Measurements from ENCODE around the gene RIOK3. TPM values are rescaled to one million over a fixed set of nuclear protein-coding genes. Genes with fewer than 3 reads are reported as not detected.
"Not testable (repeated sequence)": the region's sequence is repeated elsewhere in the genome, so short reads cannot be mapped to it uniquely, and the experiment has no call there.

Gene RIOK3, protein sequence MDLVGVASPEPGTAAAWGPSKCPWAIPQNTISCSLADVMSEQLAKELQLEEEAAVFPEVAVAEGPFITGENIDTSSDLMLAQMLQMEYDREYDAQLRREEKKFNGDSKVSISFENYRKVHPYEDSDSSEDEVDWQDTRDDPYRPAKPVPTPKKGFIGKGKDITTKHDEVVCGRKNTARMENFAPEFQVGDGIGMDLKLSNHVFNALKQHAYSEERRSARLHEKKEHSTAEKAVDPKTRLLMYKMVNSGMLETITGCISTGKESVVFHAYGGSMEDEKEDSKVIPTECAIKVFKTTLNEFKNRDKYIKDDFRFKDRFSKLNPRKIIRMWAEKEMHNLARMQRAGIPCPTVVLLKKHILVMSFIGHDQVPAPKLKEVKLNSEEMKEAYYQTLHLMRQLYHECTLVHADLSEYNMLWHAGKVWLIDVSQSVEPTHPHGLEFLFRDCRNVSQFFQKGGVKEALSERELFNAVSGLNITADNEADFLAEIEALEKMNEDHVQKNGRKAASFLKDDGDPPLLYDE
- total RNA-seq (2014; rRNA removed; shearing (Covaris generic)): 61.7 and 64.3 TPM in 2 replicates

DNA sequence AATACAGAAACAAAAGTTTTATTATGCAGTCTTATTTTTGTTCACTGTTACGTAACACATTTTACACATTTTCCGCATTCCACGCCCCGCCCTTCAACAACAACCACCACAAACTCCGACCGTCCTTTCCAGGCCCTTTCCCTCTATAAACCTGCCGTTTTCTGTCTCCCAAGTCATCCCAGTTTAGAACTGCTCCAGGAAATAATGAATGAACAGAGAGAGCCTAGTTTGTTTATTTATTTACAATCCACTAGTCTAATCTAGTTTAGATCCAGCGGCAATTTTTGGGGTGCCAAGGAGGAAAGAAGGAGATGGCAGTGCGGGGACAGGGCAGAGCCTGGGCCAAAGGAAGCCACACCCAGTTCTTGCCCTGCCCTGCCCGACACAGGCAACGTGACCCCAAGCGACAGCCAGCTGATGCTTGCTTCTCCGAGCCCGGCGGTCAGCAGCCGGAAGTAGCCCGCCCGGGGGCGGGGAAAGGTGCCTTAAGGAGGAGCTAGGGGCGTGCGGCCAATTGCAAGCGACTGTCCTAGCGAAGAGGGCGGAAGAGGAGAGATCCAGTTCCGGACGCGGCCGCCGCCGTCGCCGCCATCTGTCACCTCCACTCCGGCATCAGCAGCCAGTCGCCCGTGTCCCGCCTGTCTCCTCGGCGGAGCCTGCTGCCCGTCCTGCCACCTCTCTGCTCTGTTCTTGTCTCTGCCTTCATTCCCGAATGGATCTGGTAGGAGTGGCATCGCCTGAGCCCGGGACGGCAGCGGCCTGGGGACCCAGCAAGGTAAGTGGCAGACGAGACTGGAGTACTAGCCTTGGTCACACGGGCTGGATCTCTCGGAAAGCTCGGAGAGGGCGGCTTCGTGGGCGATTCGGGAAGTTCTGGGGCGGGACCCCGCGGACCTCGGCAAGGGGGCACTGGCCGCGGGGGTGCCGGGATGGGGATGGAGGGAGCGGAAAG is at the start of gene RIOK3:
Gene RIOK3, plus strand, starts transcription at position 560 of the 952 bp plus-strand sequence. Its CDS starts 153 bp downstream, at position 713.
- peak; percentile 98 for DNase-seq (ENCODE audit: low read depth)

DNA sequence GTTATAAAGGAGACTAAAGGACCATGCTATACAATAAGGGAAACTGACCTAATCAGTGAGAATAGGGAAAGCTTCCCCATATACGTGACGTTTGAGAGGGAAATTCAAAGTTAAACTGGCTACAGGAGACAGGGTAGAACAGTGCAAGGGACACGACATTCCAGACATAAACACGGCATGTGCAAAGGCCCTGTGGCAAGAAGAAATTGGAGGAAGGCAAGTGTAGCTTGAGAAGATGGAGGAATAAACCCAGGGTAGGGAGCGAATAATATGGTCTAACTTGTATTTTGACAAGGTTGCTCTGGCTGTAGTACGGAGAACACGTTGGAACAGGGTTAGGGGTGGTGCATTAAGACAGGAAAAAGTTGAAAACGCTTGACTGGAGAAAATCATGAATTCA is 49.8 kb upstream of the RIOK3 start:
- no peak for DNase-seq (ENCODE audit: low read depth)

DNA sequence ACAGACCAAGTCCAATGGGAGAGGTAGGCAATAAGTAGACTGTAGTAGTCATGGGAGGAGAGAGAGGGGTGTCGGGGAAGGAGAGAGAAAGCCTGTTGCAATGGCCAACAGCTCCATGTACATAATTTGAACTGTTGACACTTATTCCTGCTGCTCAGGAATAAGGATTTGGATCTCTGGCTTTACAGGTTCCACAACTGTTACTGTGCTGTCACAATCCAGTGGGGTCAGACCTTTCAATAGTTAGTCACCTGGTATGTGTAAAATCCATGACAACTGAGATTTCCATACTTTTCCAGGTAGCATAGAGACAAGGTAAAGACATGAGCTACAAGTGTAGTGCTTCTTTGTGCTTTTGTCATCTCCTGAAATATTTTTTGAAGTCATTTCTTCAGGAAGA is 47.5 kb upstream of the RIOK3 start:
- DNase-seq (ENCODE audit: low read depth): no peak

DNA sequence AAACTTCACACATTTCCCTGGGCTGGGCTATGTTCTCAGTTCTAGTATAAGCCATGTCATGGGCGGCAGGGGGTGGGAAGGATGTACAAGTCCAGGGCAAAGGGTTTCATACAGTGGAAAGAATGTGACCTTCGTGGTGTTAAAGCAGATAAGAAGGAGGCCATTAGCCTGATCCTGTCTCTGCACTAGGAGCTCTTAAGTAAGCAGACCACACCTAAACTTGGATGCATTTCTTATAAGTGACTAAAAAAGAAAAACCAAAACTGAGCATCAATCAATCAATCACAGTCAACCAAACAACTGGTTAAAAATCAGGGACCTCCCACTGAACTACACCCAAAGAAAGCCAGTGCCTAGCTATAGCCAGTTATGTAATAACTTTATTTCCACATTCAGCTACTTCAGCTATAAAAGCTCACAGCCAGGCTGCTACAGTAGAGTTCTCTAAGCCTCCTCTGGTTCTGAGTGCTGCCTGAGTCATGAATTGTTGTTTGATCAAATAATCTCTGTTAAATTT is 46.8 kb upstream of the RIOK3 start:
- DNase-seq (ENCODE audit: low read depth): peak; percentile 51

DNA sequence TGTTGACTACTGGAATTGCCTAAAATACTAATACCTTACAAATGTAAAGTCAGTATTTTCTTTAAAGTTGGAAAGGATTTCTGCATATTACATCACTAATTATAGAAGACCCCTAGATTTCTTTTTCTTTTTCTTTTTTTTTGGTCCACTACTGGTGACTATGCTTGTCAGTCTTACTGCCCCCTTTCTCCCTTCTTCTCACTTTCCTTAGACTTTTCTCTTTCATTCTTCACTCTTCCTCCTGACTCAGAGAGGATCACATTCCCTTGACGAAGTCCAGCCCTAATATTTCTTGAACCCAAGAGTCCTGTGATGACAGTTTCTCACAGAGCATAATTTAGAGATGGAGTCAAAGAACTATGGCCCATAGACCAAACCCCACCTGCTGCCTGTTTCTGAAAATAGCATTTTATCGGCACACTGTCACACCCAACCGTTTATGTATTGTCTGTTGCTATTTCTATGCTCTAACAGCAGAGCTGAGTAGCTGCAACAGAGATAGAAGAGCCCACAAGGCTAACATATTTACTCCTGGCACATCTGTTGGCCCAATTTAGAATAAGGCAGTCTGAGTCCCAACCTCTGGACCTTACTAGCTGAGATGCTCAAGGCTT is 40.6 kb upstream of the RIOK3 start:
- DNase-seq (ENCODE audit: low read depth): no peak

DNA sequence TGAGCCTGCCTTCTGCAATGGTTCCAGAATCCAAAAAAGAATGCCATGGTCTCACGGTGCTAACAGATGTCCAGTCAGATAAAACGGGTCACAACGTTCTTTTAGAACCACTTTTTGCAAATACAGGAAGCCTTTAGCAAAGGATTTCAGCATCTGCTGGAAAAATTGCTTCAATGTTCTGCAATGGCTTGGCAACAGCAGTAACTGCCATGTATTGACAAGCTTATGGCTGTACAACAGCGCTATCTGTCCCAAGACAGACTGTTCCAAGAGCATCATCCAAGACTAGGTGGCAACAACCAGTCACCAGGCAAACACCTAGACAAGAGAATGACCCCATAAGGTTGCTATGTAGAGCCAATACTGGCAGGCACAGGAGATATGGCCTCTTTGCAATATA is 37.6 kb upstream of the RIOK3 start:
- no peak for DNase-seq (ENCODE audit: low read depth)

DNA sequence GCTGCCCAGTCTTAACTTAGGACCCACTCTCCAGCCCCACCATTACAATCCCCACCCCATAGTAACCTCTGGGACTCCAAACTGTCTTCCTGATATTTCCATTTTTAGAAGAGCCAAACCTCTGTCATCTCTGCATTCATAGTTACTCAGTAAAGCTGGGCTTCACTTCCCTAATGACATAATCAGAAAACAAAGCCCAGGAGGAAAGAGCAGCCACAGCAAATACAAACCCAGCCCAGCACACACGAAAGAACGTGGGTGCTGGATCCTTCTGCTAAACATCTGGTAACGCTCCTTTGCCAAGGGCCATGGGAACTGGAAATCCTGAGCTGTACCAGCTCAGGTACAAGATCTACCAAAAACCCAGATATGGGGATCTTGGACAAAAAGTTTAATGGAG is 36.8 kb upstream of the RIOK3 start:
- no peak for DNase-seq (ENCODE audit: low read depth)

DNA sequence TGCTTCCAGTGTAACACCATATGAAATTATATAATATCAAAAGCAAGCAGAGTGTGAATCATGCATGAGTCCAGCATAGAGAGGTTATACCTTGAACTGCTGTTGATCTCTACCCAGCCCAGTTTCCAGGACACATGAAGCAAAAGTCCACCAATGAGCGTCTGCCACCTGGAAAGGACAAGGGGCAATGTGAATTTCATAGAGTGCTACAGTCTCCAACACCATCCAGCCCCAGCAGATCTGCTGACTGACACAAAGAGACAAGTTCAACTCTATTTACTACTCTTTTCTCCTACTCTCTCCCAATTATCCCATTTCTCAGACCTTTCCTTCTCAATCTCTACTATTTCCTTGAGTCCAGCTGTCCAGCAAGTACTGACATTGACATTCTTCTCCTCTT is 31.8 kb upstream of the RIOK3 start:
- DNase-seq (ENCODE audit: low read depth): no peak

DNA sequence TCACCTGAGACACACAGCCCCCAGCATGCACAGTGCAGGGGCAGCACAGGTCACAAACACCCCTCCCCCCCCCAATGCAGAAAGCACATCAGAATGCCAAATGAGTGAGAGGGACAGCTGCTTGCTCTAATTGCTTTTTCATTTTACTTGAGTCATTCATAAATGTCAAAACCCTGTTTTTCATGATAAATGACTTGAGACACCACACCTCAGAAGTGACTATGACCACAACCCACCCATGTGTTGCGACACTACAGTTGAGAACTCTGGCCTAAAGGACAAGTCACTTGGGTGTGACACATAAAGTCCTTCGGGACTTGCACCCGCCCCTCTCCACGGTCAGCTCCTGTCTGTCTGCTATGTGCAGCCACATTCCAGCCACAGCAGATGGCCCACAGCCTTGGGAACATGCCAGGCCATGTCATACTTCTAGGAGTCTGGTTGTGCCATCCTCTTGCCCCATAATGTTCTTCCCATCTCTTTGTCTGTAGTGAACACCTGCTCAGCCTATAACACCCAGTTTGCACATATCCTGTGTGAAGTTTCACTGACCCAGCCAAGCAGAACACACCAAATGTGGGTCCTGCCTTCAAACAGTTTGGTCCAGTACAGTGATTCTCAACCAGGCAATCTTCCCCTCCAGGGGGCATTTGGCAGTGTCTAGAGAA is 30.2 kb upstream of the RIOK3 start:
- DNase-seq (ENCODE audit: low read depth): peak; percentile 90

DNA sequence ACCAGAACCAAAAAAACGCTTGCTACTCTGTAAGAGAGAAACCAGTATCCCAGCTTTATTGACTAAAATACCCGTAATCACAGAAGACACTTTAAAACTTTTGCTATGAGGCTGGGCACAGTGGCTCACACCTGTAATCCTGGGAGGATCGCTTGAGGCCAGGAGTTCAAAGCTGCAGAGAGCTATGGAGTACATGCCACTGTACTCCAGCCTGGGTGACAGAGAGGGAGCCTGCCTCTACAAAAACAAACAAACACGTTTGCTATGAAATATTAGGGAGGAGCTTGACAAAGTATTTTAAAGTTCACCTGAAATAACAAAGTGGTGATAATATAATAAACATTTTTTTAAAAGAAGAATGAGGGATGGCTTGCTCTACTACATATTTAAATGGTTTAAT is 28.5 kb upstream of the RIOK3 start:
- no peak for DNase-seq (ENCODE audit: low read depth)

DNA sequence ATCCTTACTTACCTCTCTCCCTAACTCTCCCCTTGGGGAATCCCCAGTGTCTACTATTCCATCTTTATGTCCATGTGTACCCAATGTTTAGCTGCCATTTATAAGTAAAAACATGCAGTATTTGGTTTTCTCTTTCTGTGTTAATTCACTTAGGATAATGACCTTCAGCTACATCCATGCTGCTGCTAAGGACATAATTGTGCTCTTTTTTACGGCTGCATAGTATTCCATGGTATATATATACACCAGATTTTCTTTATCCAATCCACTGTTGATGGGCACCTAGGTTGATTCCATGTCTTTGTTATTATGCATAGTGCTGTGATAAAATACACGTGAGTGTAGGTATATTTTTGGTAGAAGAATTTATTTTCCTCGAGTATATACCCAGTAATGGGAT is 24.3 kb upstream of the RIOK3 start:
- no peak for DNase-seq (ENCODE audit: low read depth)

DNA sequence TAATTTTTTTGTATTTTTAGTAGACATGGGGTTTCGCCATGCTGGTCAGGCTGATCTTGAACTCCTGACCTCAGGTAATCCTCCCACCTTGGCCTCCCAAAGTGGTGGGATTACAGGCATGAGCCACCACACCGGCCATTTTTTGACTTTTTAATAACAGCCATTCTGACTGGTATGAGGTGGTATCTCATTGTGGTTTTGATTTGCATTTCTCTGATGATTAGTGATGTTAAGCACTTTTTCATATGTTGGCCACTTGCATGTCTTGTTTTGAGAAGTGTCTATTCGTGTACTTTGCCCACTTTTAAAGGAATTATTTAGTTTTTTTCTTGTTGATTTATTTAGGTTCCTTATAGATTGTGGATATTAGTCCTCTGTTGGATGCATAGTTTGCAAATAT is 23.5 kb upstream of the RIOK3 start:
- not testable (repeated sequence) for DNase-seq (ENCODE audit: low read depth)

DNA sequence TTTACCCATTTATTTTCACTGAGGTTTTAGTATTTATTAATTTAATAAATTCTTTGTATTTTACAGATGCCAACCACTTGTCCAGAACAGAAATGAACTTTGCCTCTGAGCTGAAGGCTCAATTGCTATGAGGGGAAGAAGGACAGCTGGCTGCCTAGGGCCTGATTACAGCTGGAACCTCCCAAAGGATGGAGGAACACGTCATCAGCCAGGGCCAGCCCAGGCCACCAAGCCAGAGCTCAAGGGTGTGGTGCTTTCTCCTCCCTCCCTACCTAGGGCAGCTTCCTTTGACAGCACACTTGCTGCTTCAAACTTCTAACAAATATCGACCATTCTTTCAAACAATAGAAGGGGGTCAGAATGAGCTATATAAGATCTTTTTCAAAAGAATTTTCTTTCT is 19.7 kb upstream of the RIOK3 start:
- DNase-seq (ENCODE audit: low read depth): no peak

DNA sequence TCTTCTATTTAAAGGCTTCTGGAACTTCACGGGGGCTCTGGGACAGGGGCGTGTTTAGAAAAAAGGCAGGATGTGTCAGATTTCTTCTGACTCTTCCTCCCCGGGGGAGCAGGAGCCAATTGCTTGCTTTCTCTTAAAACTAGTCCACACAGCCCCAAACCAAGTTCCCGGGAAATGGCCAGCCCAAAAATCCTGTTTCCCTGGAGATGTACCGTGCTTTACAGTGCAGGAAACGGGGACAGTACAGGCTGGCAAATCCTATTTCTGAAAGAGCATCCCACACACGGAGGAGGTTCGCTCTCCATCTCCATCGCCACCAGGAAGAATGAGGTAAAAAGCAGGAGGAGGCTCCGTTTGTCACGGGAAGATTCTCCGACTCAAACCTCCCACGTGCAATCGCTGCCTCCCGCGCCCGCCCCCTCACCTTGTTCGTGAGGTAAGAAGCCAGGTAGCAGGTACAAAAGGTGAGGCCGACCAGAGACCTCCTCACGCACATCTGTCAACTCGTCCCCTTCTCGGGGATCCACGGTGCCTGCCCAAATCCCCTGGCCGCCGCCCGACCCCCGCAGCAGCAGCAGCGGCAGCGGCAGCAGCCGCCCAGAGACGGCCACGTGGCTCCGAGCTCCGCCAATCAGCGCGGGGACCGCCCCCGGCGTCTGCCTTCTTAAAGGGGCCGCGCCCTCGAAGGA is 15.6 kb upstream of the RIOK3 start:
- peak; percentile 75 for DNase-seq (ENCODE audit: low read depth)

DNA sequence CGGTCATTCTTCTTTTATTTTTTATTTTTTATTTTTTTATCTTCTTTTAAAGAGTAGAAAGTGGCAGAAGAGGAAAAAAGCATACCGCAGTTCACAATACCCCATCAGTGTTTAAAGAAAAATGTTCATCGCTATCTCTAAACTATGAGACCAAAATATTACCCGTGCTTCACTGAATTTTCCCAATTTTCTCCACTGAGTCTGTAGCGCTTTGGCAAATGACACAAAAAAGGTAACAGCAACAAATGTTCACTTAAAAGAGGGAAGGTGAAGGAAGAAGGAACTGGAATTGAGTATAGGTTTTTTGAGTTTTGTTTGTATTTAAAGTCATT is 15.1 kb upstream of the RIOK3 start:
- DNase-seq (ENCODE audit: low read depth): no peak

DNA sequence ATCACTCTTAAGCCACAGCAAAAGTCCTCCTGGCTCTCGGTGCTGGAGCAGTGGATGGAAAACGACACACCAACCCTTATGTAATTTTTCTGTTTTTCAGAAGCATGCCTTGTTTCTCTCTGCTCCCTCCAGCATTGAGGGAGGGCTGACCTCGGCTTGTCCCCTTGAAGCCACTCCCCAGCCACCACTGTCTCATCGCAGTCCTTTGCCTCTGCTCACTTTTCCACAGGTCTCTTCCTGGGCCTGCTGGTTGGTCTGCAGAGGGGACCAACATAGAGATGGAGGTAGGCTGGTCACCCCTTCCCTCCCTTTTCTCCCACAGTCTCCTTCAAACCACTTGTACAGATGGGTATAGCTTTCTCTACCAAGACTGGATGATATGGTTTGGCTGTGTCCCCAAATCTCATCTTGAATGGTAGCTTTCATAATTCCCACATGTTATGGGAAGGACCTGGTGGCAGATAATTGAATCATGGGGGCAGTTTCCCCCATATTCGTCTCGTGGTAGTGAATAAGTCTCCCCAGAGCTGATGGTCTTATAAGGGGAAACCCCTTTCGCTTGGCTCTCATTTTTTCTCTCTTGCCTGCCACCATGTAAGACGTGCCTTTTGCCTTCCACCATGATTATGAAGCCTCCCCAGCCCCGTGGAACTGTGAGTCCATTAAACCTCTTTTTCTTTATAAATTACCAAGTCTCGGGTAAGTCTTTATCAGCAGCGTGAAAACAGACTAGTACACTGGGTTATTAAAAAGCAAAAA is 14.3 kb upstream of the RIOK3 start:
- no peak for DNase-seq (ENCODE audit: low read depth)

DNA sequence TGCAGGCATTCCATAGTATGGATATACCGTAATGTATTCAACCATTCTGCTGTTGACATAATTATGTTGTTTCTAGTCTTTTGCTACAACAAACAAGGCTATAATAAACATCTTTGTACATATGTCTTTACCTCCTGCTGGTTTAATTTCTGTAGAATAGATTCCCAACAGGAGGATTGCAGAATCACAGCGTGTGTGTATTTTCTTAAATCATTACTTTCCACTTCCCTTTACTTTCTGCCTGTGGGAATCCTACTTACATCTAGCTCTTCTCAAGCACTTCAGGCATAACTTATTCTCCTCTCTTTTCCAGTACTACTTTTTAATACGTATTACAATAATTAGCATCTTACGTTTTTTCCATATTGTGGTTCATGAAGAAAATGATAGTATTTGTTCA is 13.0 kb upstream of the RIOK3 start:
- no peak for DNase-seq (ENCODE audit: low read depth)

DNA sequence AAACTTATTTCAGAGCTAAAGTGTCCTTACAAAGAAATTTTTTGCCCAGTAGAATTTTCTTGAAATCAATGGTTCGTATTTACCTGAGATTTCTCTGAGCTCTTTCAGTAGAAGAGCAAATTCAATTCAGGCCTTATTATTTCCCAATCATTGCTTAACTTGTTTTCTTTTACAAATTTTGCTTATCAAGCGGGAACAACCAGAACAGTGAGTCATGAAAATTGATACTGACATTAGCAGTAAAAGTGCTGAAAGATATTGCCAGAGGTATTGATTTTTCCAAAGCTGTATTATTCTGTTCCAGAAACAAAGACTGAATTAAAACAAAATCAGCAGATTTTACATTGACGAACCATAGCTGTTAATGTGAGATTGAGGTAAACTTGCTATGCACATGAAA is 10.1 kb upstream of the RIOK3 start:
- no peak for DNase-seq (ENCODE audit: low read depth)

DNA sequence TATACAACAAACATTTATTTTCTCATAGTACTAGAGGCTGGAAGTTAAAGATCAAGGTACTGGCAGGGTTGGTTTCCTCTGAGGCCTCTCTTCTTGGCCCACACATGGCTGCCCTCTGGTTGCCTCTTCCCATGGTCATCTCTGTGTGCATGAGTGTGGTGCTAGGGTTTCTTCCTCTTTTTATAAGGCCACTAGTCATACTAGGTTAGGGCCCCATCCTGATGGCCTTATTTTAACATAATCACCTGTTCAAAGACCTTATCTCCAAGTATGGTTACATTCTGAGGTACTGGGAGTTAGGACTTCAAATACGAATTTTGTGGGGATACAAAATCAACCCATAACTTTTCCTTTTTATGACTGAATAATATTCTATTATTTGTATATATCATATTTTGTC is 4.8 kb upstream of the RIOK3 start:
- DNase-seq (ENCODE audit: low read depth): no peak

DNA sequence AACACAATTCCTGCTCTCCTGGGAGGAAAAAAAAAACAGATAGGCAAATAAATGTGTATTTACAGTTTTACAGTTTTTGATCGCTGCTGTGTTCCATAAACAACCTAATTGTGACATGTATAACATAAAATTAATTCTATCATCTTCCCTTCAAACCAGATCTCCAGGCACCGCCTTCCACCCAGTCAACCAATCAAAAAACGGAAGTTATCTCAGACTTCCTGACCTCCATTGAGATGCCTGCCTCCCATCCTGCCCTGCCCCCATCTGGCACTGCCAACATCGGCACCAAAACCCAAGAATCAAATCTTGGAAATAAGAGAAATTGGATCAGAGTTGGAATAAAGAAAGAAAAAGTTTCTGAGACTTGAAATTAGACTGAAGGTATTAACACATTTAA is 3.1 kb upstream of the RIOK3 start:
- no peak for DNase-seq (ENCODE audit: low read depth)

All from M059J (cell line).